Fibroblast of mammary gland (primary cell): ENCODE results near the gene ADCK2.
"Not testable (repeated sequence)": the region's sequence is repeated elsewhere in the genome, so short reads cannot be mapped to it uniquely, and the experiment has no call there.

Source experiments
- DNase-seq: peaks from one replicate; pipeline ENCODE4 v3.0.0-alpha.2; 2010; ENCODE audit warnings: low read depth
- H3K4me3 ChIP-seq: 2 replicates; pipeline ENCODE4 v1.5.1; 2011; ENCODE audit warnings: low read depth, mild to moderate bottlenecking, low read length, moderate library complexity; ENCODE audit not compliant: control insufficient read depth
- TF ChIP-seq, protein P1 (sequence below): conservative IDR thresholded peaks from 2 replicates; pipeline ENCODE4 v1.5.1; 2011; ENCODE audit warnings: low read depth, low read length, inconsistent platforms; ENCODE audit not compliant: control insufficient read depth, insufficient read depth

The ADCK2 gene, protein sequence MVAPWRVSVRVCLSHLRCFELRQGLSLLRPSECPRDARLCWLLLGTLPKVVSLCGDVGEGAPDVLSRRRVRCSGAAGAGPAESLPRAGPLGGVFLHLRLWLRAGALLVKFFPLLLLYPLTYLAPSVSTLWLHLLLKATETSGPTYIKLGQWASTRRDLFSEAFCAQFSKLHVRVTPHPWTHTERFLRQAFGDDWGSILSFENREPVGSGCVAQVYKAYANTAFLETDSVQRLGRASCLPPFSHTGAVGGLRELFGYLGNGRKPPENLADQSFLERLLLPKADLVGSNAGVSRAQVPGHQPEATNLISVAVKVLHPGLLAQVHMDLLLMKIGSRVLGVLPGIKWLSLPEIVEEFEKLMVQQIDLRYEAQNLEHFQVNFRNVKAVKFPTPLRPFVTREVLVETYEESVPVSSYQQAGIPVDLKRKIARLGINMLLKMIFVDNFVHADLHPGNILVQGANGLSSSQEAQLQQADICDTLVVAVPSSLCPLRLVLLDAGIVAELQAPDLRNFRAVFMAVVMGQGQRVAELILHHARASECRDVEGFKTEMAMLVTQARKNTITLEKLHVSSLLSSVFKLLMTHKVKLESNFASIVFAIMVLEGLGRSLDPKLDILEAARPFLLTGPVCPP

DNA sequence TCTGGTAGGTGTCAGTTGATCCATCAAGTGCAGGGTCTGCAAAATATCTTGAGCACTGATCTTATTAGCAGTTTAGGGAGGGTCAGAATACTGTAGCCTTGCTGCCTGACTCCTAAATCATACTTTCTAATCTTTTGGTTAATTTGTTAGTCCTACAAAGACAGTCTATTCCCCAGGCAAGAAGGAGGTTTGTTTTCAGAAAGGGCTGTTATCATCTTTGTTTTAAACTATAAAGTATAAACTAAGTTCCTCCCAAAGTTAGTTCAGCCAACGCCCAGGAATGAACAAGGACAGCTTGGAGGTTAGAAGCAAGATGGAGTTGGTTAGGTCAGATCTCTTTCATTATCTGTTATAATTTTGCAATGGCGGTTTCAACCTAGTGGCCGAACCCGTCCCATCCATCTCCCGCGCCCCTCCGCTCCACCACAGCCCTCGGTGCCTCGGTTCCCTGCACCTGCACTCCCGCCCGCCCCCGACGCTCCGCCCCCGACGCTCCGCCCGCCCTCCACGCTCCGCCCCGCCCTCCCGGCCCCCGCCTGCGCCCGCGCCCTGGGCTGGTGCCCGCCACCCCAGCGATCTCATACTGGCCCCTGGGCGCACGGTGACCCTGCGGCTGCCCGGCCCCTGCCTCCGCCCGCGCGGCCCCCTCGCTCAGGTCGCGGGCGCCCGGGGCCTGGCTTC, at the start of gene ADCK2:
ADCK2 (plus strand) TSS at position 564 of the 681 bp plus-strand sequence. CDS start 386 bp downstream, outside the sequence.
- TF ChIP-seq, protein P1, sequence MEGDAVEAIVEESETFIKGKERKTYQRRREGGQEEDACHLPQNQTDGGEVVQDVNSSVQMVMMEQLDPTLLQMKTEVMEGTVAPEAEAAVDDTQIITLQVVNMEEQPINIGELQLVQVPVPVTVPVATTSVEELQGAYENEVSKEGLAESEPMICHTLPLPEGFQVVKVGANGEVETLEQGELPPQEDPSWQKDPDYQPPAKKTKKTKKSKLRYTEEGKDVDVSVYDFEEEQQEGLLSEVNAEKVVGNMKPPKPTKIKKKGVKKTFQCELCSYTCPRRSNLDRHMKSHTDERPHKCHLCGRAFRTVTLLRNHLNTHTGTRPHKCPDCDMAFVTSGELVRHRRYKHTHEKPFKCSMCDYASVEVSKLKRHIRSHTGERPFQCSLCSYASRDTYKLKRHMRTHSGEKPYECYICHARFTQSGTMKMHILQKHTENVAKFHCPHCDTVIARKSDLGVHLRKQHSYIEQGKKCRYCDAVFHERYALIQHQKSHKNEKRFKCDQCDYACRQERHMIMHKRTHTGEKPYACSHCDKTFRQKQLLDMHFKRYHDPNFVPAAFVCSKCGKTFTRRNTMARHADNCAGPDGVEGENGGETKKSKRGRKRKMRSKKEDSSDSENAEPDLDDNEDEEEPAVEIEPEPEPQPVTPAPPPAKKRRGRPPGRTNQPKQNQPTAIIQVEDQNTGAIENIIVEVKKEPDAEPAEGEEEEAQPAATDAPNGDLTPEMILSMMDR = no peak
- no peak for DNase-seq
- H3K4me3 ChIP-seq = peak within 1 kb of the TSS; percentile 61

DNA sequence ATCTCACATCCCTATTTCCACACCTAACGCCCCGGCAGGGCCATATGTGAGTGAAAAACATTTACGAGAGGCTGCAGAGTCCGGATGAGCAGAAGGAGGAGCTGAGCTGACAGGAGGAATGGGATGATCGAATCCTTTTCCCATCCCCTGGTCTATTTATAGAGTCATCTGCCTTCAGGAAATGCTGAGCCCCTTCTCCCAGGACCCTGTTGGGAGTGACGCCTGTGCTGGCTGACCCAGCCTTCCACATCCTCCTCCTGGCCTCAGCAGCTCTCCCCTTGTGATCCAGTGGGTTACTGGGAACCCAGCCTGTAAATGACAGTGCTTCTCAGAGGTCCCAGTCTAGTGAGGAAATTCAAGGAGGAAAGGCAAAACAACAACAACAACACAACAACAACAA, 48.8 kb upstream of the ADCK2 start:
- no peak for DNase-seq
- TF ChIP-seq, protein P1 = no peak
- H3K4me3 ChIP-seq = no peak overlapping the region

DNA sequence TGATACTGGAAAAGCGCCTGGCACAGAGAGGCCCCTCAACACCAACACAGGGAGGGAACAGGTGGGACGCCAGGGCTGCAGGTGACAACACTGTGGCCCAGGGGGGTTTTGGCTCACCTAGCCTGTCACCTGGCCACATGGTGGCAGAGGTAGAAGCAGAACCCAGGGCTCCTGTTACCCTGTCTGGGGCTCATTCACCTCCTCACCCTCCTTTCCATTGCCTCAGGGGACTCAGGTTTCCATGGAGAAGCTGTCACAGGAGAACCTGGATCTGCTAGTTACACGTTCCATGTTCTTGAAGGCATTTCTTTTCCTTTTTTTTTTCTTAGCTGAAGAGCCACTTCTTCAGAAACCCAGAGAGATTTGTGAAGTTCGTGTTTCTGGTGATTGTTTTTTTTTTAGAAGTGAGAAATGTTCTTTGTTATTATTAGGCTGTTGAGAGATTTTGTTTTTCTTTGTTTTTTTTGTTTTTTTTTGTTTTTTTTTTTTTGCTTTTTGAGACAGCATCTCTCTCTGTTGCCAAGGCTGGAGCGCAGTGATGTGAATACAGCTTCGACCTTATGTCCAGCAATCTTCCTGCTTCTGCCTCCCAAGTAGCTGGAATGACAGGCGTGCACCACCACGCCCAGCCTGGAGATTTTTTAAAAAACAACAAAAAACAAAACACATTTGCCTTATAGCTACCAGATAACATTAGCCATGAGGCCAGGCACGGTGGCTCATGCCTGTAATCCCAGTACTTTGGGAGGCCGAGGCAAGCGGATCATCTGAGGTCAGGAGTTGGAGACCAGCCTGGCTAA, 48.2 kb upstream of the ADCK2 start:
- no peak overlapping the region for H3K4me3 ChIP-seq
- no peak for DNase-seq
- TF ChIP-seq, protein P1 = no peak

DNA sequence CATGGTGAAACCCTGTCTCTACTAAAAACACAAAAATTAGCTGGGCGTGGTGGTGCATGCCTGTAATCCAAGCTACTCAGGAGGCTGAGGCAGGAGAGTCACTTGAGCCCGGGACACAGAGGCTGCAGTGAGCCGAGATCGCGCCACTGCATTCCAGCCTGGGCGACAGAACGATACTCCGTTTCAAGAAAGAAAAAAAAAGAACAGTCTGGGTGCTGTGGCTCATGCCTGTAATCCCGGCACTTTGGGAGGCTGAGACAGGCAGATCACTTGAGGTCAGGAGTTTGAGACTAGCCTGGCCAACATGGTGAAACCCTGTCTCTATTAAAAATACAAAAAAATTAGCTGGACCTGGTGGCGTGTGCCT, 47.6 kb upstream of the ADCK2 start:
- DNase-seq, H3K4me3 ChIP-seq: not testable (repeated sequence)

DNA sequence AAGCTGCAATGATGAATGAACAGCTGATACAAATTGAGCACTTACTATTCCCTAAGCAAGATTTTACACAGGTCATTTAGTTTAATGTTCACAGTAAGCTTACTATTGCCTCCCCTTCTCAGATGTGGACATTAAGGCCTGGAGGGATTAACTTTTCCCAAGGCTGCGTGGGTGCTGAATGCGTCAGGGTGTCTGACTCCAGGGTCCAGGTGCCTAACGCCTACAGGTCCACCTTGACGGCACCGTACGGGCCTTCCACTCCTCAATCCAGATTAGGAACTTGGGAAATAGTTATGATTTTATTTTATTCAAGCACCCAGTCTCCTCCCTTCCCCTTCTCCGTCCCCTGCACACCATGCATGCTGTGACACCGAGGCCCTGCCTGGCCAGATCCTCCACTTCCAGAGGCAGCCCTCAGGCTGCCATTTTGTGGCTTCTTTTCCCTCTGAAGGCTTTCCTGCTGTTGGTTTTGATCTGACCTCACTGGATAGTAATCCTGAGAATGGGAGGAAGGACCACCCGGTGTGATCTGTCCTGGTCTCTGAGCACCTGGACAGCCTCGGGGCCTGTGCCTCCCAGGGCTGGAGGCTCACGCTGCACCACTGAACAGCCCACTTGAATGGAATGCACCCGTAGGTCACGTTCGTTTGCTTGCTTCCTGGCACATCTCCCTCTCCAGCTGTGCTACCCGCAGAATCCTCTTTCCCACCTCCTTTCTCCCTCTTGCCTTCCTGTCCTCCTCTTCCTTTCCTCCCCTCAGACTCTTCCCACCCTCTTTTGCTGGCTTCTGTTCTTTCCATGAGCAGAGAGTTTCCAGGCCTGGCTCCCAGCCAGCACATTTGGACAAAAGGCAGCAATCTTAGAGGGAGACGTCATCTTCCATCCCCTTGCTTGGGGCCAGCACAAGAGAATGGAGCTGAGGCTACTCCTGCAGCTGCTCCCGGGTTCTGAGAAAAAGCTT, 46.6 kb upstream of the ADCK2 start:
- no peak overlapping the region for H3K4me3 ChIP-seq

DNA sequence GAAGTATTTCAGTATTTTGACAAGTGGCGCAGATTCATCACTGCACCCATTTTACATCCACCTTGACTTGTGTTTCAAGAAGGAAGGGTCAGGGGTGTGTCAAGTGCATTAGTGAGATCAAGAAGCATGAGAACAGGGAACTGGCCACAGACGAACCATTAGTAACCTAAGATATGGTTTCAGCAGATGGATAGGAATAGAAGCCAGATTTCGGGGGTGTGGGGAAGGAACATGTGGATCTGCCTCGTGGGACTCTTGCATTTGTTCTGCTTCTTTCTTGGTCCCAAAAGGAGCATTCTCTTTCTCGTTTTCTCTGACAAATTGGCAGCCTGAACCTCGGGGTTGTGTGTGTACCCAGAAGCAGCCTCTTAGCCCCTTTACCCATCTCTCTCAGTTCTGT, 41.7 kb upstream of the ADCK2 start:
- no peak for DNase-seq
- TF ChIP-seq, protein P1 = no peak
- H3K4me3 ChIP-seq = no peak overlapping the region

More for the DNA sequence above, 46.6 kb upstream of the ADCK2 start:
- TF ChIP-seq, protein P1 = no peak
- peak; percentile 93 for DNase-seq
